Raji (cell line): ENCODE data around the gene SND1.

ENCODE experiments used
- POLR2A ChIP-seq: IDR thresholded peaks from 2 replicates; pipeline ENCODE4 v1.6.1; 2011; ENCODE audit warnings: low read depth, low read length, control low read depth; ENCODE audit not compliant: insufficient read depth

Gene SND1

GRCh38 chr7:127859330-127859729 lies 207.3 kb downstream of the SND1 start:
- no peak for TF ChIP-seq POLR2A

DNA sequence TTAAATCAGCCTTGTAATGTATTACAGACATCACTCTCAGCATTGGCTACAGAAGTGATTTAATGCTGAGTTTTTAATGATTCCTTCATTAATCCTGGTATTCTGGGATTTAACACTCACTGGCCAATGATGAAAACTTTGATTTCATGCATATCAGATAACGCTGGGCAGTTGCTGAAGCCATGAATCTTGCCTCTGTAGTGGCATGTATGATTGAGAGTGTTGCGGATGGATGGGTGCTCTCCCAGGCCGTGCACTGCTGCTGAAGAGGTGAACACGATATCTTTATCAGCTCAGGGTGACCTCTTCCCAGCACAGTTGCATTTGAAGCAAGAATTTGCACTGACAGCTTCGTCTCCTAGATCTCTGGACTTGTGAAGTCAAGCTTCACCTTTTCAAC lies 210.5 kb downstream of the SND1 start:
- no peak for TF ChIP-seq POLR2A

DNA sequence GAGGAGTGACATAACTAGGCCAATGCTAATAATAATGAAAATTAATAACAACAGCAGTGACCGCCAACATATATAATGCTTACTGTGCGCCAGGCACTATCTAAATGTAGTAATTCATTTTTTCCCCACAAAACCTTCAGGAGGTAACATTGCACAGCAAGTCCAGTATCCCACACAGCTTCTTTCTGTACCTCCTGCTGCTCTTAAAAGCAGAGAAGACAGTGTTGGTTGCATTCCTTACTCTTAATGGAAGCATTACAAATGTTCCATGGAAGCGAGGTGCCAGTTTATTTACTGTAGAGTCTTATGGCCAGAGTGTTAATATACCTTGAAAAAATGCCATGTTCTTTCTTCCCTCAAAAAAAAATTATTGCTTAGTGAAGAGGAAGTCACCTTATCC lies 211.1 kb downstream of the SND1 start:
- no peak for TF ChIP-seq POLR2A

DNA sequence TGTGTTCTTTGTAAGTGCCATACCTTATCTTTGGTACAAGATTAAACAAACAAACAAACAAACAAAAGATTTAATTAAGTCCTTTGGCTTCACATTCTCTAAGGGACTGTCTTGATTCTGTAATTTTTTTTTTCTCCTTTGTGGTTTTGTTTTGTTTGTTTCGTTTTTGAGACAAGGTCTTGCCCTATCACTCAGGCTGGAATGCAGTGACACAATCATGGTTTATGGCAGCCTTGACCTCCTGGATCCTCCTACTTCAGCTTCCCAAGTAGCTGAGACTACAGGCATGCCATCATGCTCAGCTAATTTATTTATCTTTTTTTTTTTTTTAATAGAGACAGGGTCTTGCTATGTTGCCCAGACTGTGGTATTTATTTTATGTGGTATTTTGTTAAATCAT lies 213.5 kb downstream of the SND1 start:
- TF ChIP-seq POLR2A, result no peak

- no peak for TF ChIP-seq POLR2A
These were observed 218.4 kb downstream of the SND1 start for GRCh38 chr7:127870231-127870907.

DNA sequence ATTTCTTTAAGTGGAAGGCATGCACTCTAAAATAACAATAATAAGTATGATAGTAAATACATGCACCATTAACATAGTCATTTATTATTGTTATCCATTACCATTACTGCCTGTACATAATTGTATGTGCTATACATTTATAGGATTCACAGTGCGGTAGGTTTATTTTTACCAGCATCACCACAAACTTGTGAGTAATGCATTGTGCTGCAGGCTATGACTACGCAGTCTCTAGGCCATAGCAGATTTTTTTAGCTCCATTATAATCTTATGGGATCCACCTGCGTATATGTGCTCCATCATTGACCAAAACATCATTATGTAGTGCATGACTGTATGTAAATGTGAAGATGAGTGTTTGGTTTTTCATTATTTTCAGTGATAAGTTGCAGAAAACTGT lies 219.2 kb downstream of the SND1 start:
- no peak for TF ChIP-seq POLR2A

DNA sequence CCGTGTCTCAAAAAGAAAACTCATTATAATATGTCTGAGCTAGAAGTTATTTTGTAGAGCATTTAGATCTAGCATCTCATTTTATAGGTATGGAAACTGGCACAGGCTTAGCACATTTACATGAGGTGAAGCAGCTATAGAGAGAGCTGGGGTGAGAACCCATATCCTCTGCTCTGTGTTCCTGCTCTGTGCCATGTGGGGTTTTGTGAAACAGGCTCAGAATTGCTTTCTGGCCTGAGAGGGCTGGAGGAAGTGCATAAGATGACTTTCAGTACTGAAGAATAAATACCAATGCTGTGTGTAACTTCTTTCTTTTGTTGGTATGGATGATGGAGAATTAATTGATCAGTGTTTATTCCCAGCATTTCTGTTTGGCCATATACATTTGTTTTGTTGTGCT lies 220.1 kb downstream of the SND1 start:
- TF ChIP-seq POLR2A, result no peak

DNA sequence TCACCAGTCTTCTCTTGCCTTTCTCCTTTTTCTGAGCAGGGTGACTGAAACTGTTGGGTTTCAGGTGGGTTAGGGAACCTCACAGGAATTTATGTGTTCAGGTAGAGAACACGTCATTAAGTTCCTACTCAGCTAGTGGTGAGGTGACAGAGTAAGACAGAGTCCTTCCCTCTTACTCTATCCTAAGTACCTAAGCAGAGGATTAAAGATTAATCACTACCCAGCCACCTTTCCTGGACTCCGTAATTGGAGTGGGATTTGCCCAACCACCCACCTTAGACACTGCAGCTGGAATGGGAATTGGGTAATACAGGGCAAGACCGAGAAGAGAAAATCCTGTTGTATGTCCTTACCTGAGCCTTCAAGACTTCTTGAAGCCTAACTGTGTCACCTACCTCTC lies 221.2 kb downstream of the SND1 start:
- no peak for TF ChIP-seq POLR2A

DNA sequence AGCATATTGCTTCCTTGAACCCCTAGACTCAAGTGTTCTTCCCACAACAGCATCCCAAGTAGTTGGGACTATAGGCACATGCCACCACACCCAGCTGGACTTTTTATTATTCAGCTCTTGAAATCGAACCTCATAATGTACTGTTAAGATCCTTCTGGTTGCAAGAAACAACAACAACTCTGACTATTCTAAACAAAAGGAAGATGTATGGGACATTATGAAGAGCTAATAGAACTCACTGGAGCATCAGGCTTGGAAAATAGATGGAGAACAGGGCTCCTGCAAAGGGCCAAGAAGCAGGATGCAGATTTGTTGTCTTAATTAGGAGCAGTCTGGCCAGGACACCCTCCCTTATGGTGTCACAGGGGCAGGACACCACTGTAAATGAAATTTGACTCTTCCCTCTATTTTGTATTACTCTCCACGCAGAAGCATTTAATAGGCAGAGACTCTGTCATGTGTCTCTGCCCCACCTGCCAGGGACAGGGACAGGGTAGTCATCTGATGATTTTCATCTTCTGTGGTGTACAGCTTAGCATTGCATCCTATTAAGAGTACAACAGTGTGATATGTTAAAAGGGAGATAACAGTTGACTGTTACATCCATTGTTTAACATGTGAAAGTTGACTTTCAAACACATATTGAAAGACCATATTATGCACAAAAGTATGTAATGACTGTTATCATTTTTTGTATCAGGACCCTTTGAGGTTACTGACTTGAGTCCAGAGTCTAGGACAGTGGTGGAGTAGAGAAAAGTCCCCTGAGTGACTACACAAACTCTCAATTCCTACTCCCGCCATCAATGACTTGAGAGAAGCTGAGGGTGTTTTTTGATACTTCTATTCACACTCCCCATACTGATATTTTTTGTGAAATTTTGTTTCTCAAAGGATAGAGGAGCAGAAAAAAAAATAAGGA lies 222.0 kb downstream of the SND1 start:
- TF ChIP-seq POLR2A, result no peak

DNA sequence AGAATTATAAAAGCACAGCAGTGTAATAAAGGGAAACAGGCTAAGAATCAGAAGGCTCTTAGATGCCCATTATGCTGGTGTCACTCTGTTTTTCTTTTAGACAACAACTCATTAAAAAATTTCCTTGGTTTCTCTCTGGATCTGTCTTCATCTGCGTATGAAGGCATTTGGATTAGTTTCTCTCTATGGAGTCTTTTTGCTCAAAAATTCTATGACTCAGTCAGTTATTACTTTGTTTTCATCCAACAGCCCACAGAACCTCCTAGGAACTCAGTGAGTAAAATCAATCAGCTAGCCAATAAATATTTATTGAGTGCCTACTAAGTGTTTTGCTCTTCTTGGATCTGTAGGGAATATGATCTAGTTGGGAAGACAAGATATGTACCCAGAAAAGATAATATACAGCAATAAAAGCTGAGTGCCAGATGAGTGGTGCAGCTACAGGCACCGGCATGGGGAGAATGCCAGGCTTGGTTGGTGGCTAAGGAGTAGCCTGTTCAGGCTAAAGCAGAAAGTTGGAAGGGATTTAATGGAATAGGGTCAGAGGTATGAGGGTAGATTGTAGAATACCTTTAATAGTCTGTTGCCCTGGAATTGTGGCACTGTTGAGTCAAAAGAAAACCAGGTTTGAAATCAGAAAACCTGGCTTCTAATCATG lies 223.1 kb downstream of the SND1 start:
- TF ChIP-seq POLR2A, result no peak

DNA sequence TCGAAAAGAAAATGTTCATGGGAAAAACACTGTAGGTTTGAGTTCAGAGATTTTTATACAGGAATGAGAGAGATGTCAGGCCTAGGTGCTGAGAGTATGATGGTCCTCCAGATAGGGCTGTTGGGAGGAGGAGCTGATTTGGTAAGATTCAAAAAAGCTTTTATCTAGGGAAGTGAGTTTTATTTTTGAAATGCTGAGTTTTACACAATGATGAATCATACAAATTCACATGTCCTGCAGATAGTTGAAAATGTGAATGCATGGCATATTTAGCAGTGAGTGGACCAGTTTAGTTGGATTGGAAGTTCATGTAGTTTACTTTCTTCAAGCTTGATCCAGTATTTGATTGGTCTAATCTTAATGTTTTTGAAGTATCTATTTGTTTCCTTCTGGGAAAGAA lies 224.4 kb downstream of the SND1 start:
- no peak for TF ChIP-seq POLR2A

DNA sequence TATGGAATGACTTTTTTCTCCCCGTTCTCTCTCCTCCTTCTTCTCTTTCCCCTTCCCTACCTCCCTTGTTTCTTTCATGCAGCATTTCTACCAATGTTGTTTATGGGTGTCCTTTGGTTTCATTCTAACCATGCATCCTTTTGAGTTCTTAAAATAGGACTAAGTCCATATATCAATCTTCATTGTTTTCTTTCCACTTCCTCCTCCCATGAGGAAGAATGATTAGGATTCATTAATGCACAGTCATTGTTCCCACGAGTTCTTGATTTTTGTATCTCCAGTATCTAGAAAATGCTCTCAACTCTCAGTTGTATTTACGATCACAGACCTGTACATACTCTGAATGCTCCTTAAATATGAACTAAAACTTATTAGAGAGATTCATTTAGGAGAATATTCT lies 226.0 kb downstream of the SND1 start:
- no peak for TF ChIP-seq POLR2A

- no peak for TF ChIP-seq POLR2A
These were observed 226.8 kb downstream of the SND1 start for GRCh38 chr7:127878791-127879190.

- no peak for TF ChIP-seq POLR2A
These were observed 227.4 kb downstream of the SND1 start for GRCh38 chr7:127879436-127879835.

GRCh38 chr7:127879942-127880341 lies 227.9 kb downstream of the SND1 start:
- no peak for TF ChIP-seq POLR2A

GRCh38 chr7:127880454-127880853 lies 228.5 kb downstream of the SND1 start:
- no peak for TF ChIP-seq POLR2A
